Peyer's patch (tissue), 4 donors: ENCODE measurements around the gene TRPM3.

Source experiments
- POLR2A ChIP-seq, 2 donors: fragments of 450-650 bp; IDR thresholded peaks; one replicate each; pipeline ENCODE4 v1.5.1; 2017; ENCODE audit warnings: antibody characterized with exemption in 2 of 2, mild to moderate bottlenecking in 2 of 2, moderate library complexity in 2 of 2
- TF ChIP-seq, protein P1 (sequence below), 6 experiments: fragments of 450-650 bp in 4 of 6; fragments of 200-600 bp in 2 of 6; sonication (generic) in 1 of 6; IDR thresholded peaks; one replicate each; pipeline ENCODE4 v1.5.1; 2017 to 2019; ENCODE audit warnings: antibody characterized with exemption in 6 of 6, mild to moderate bottlenecking in 3 of 6, moderate library complexity in 1 of 6

DNA sequence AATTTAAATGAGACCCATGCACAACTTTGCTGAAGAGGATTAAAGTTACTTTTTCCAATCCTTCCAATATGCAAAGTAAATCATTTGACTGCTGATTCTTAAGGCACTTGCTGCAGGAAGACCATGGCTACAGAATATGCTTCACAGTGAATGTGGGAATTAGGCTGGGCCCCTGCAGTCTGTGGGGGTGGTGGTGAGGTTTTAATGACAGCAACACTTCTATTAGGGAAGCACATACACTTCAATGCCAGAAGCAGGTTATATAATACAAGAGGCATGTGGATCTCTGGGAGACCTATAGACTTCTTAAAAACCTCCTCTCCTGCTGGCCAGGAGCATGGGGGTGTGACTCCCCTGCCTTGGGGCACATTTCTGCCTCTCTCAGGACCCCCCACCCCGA lies 582.4 kb downstream of the TRPM3 start:
- TF ChIP-seq, protein P1, sequence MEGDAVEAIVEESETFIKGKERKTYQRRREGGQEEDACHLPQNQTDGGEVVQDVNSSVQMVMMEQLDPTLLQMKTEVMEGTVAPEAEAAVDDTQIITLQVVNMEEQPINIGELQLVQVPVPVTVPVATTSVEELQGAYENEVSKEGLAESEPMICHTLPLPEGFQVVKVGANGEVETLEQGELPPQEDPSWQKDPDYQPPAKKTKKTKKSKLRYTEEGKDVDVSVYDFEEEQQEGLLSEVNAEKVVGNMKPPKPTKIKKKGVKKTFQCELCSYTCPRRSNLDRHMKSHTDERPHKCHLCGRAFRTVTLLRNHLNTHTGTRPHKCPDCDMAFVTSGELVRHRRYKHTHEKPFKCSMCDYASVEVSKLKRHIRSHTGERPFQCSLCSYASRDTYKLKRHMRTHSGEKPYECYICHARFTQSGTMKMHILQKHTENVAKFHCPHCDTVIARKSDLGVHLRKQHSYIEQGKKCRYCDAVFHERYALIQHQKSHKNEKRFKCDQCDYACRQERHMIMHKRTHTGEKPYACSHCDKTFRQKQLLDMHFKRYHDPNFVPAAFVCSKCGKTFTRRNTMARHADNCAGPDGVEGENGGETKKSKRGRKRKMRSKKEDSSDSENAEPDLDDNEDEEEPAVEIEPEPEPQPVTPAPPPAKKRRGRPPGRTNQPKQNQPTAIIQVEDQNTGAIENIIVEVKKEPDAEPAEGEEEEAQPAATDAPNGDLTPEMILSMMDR (IDR thresholded peaks at IDR 0.05), result no peak
- TF ChIP-seq POLR2A (IDR thresholded peaks at IDR 0.05), result no peak
